CD8-positive, alpha-beta memory T cell (primary cell): Measurements from ENCODE around the gene GARIN5A. TPM values are rescaled to one million over a fixed set of nuclear protein-coding genes. Genes with fewer than 3 reads are reported as not detected.

ENCODE experiments used
- CTCF ChIA-PET: fragments of 350-600 bp; sonication (Branson Sonifier 250); formaldehyde crosslinking; loops from one replicate; lab custom pipeline; 2021; ENCODE audit warnings: antibody characterized with exemption; lab: Charles Lee
- POLR2A ChIA-PET: fragments of 350-600 bp; sonication (Branson Sonifier 250); formaldehyde crosslinking; loops from one replicate; lab custom pipeline; 2021; ENCODE audit warnings: antibody characterized with exemption; lab: Charles Lee
- DNase-seq, 5 donors: peaks; one replicate each; pipeline versions ENCODE4 v3.0.0 to v3.0.0-alpha.2; 2020 to 2022; ENCODE audit warnings: mixed read lengths in 1 of 5
- H3K27ac ChIP-seq: one replicate; pipeline ENCODE4 v1.7.0; 2013; ENCODE audit warnings: low read depth, mild to moderate bottlenecking, low read length, moderate library complexity
- H3K27me3 ChIP-seq: 2 replicates; pipeline ENCODE4 v1.7.0; 2013; ENCODE audit warnings: low read length, mild to moderate bottlenecking; ENCODE audit not compliant: insufficient read depth, poor library complexity, severe bottlenecking
- H3K36me3 ChIP-seq: 2 replicates; pipeline ENCODE4 v1.7.0; 2013; ENCODE audit warnings: mild to moderate bottlenecking, low read length, moderate library complexity; ENCODE audit not compliant: insufficient read depth
- H3K4me1 ChIP-seq: 2 replicates; pipeline ENCODE4 v1.7.0; 2013; ENCODE audit warnings: mild to moderate bottlenecking, low read length, moderate library complexity; ENCODE audit not compliant: insufficient read depth
- H3K4me3 ChIP-seq: 2 replicates; pipeline ENCODE4 v1.7.0; 2013; ENCODE audit warnings: mild to moderate bottlenecking, low read length
- H3K9me3 ChIP-seq: 2 replicates; pipeline ENCODE4 v1.7.0; 2013; ENCODE audit warnings: mild to moderate bottlenecking, low read length
- H3K27ac Mint-ChIP-seq, 8 donors: one replicate each; pipeline ENCODE4 v1.8.0; 2020 to 2021; ENCODE audit warnings: mixed read lengths in 8 of 8, mild to moderate bottlenecking in 6 of 8, inconsistent platforms in 3 of 8, moderate library complexity in 3 of 8
- H3K27me3 Mint-ChIP-seq, 2 donors: one replicate each; pipeline ENCODE4 v1.8.0; 2020 to 2021; ENCODE audit warnings: mixed read lengths in 2 of 2, mild to moderate bottlenecking in 1 of 2, moderate library complexity in 1 of 2
- H3K36me3 Mint-ChIP-seq, 3 donors: one replicate each; pipeline ENCODE4 v1.8.0; 2020 to 2021; ENCODE audit warnings: mixed read lengths in 3 of 3, inconsistent platforms in 1 of 3, mild to moderate bottlenecking in 1 of 3
- H3K4me1 Mint-ChIP-seq, 3 donors: one replicate each; pipeline ENCODE4 v1.8.0; 2020 to 2021; ENCODE audit warnings: mixed read lengths in 3 of 3, inconsistent platforms in 1 of 3, mild to moderate bottlenecking in 1 of 3
- H3K4me3 Mint-ChIP-seq, 7 donors: one replicate each; pipeline ENCODE4 v1.8.0; 2020 to 2021; ENCODE audit warnings: mixed read lengths in 7 of 7, mild to moderate bottlenecking in 6 of 7, moderate library complexity in 4 of 7, inconsistent platforms in 2 of 7
- H3K9me3 Mint-ChIP-seq, 5 donors: one replicate each; pipeline ENCODE4 v1.8.0; 2020 to 2022; ENCODE audit warnings: mixed read lengths in 5 of 5, mild to moderate bottlenecking in 3 of 5, moderate library complexity in 2 of 5, inconsistent platforms in 1 of 5
- polyA plus RNA-seq: library from polyadenylated mRNA; unstranded; fragments of 300-500 nt; fragmentation: Illumina TruSeq; gene quantifications from one replicate; pipeline ENCODE4 v1.2.3, GENCODE V29; 2021
- total RNA-seq, 2 experiments: library from RNA; stranded (reverse); gene quantifications; one replicate each; pipeline ENCODE4 v1.2.3, GENCODE V29; 2021

Gene GARIN5A
- total and polyA plus RNA-seq, 3 experiments from 2014 or later, result 0.33 to 0.97 (median 0.57) TPM

- H3K36me3 Mint-ChIP-seq, result peaks cover 0 to 12% (median 1%) of the 10 kb centered on the region in 3 donors
- Histone ChIP-seq H3K36me3 (peaks cover 4% of the 10 kb centered on the region), H3K4me1 (peaks cover 12% of the 10 kb centered on the region), H3K9me3 (no peaks in the 10 kb centered on the region), H3K4me3 (no peak overlapping the region), H3K27ac (no peak overlapping the region), H3K27me3 (no peaks in the 10 kb centered on the region)
- peaks cover 20 to 28% (median 20%) of the 10 kb centered on the region in 3 donors for H3K4me1 Mint-ChIP-seq
- no peaks in the 10 kb centered on the region for H3K27me3 Mint-ChIP-seq
- H3K9me3 Mint-ChIP-seq, result no peaks in the 10 kb centered on the region
- no peak for DNase-seq
- H3K27ac Mint-ChIP-seq, result no peak overlapping the region
- CTCF ChIA-PET, result no interaction called here
- H3K4me3 Mint-ChIP-seq, result no peak overlapping the region
- POLR2A ChIA-PET, result no interaction called here
Measured at GRCh38 chr19:50489461-50490011, 12.9 kb upstream of the GARIN5A start.

DNA sequence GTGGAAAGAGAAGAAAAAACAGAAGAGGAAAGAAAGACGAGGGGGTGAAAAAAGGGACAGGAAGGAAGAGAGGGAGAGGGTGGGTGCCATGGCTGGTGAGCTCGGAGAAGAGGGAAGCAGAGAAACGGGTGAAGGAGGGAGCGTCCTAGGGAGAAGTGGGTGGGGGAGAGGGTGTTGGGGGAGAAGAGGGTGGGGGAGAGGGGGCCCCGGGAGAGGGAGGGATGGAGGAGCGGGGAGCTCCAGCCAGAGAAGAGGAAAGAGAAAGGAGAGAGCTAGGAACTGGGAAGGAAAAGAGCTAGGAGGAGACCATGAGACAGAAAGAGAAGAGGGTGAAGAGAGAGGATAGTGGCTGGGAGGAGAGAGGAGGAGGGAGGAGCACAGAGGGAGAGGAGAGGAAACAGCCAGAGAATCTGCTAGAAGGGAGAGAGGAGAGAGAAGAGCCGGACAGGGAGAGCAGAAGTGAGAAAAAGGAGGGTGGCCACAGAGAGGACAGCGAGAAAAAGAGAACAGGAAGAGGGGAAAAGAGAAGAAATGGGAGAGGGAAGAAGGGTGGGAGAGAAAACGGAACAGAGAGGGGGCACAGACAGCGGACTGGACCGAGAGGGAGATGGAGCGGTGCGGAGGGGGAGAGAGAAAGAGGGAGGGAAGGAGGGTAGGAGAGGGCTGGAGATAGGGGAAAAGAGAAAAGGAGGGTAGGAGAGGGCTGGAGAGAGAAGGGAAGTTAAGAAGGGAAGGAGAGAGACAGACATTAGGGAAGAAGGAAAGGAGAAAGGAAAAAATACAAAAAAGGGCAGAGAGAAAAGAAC lies 11.9 kb upstream of the GARIN5A start:
- CTCF ChIA-PET, result no interaction called here
- H3K27me3 Mint-ChIP-seq, result no peaks in the 10 kb centered on the region

DNA sequence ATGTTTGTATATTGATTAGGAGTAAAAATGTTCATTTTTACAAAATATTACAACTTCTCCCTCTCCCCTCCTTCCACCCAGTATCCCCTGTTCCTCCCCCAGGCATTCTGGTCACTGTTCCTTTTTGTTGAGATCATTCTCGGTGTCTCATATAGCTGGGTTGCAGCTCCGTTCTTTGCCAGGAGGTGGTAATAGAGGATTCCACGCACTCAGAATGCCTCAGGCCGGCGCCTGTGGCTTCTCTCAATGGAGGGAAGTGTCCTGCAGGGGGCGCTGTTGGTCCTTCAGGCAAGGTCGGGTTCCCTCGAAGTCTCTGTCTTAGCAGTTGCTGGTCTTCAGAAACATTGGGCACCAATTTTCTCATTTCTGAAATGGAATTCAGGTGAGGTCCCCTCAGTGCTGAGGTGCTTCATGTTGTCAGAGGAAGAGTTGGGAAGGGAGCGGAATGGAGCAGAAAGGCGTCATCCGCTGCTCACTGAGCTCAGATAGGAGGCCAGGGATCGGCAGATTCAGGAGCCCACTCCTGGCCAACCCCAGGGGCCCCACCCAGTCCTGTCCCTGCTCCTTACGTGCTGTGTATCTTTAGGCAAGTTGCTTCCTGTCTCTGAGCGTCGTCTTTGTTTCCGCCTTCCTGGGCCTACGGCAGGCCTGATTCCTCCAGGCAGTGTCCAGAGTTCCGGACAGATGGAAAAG lies 10.3 kb upstream of the GARIN5A start:
- Histone ChIP-seq H3K36me3 (peaks cover 5% of the 10 kb centered on the region), H3K27ac (no peak overlapping the region), H3K27me3 (no peaks in the 10 kb centered on the region), H3K9me3 (no peaks in the 10 kb centered on the region), H3K4me3 (no peak overlapping the region), H3K4me1 (peaks cover 6% of the 10 kb centered on the region)
- ChIA-PET POLR2A (no interaction called here), CTCF (no interaction called here)
- Mint-ChIP-seq H3K9me3 (no peaks in the 10 kb centered on the region), H3K4me3 (no peak overlapping the region), H3K36me3 (peaks cover 4 to 33% (median 5%) of the 10 kb centered on the region in 3 donors), H3K27ac (peak overlapping the region in 1 of 8 donors; percentile 60), H3K27me3 (no peaks in the 10 kb centered on the region), H3K4me1 (peaks cover 15 to 23% (median 16%) of the 10 kb centered on the region in 3 donors)
- DNase-seq, result peak in 4 of 5 donors; percentile 27 to 38 (median 34)

More for the DNA sequence above, 11.9 kb upstream of the GARIN5A start:
- Mint-ChIP-seq H3K4me1 (peaks cover 20 to 28% (median 20%) of the 10 kb centered on the region in 3 donors), H3K4me3 (no peak overlapping the region), H3K27ac (no peak overlapping the region), H3K9me3 (no peaks in the 10 kb centered on the region), H3K36me3 (peaks cover 0 to 18% (median 1%) of the 10 kb centered on the region in 3 donors)
- POLR2A ChIA-PET, result no interaction called here
- Histone ChIP-seq H3K27me3 (no peaks in the 10 kb centered on the region), H3K4me3 (no peak overlapping the region), H3K36me3 (peaks cover 5% of the 10 kb centered on the region), H3K4me1 (peaks cover 12% of the 10 kb centered on the region), H3K27ac (no peak overlapping the region), H3K9me3 (no peaks in the 10 kb centered on the region)
- no peak for DNase-seq

GRCh38 chr19:50485284-50485955 lies 8.8 kb upstream of the GARIN5A start:
- peak overlapping the region in 1 of 8 donors; percentile 89 for H3K27ac Mint-ChIP-seq
- POLR2A ChIA-PET, result no interaction called here

DNA sequence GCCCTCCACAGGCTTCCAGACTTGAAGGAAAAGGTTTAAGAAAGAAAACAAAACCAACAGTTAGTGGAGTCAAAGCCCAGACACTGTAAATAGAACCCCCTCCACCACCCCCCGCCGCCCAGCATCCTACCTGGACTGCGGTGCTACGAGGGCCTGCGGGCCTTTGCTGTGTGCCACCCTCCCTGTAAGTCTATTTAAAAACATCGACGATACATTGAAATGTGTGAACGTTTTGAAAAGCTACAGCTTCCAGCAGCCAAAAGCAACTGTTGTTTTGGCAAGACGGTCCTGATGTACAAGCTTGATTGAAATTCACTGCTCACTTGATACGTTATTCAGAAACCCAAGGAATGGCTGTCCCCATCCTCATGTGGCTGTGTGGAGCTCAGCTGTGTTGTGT lies 6.3 kb upstream of the GARIN5A start:
- peak overlapping the region in 1 of 7 donors; percentile 38 for H3K4me3 Mint-ChIP-seq
- peaks cover 15% of the 10 kb centered on the region for H3K4me1 ChIP-seq
- no peak overlapping the region for H3K4me3 ChIP-seq
- H3K4me1 Mint-ChIP-seq, result peaks cover 10 to 13% (median 11%) of the 10 kb centered on the region in 3 donors
- H3K36me3 ChIP-seq, result peaks cover 16% of the 10 kb centered on the region
- no peaks in the 10 kb centered on the region for H3K9me3 ChIP-seq
- no peaks in the 10 kb centered on the region for H3K9me3 Mint-ChIP-seq
- no peaks in the 10 kb centered on the region for H3K27me3 Mint-ChIP-seq
- POLR2A ChIA-PET, result no interaction called here
- peak overlapping the region in 1 of 8 donors; percentile 81 for H3K27ac Mint-ChIP-seq
- CTCF ChIA-PET, result interaction anchor here (0.5 kb wide), 1 partner anchor 435 kb away, joined by 3 read pairs; no protein-coding TSS in a partner anchor
- H3K27ac ChIP-seq, result no peak overlapping the region
- H3K36me3 Mint-ChIP-seq, result peaks cover 3 to 62% (median 5%) of the 10 kb centered on the region in 3 donors
- DNase-seq, result no peak
- H3K27me3 ChIP-seq, result no peaks in the 10 kb centered on the region

More at GRCh38 chr19:50485284-50485955, 8.8 kb upstream of the GARIN5A start:
- Mint-ChIP-seq H3K4me1 (peaks cover 1 to 9% (median 6%) of the 10 kb centered on the region in 3 donors), H3K27me3 (no peaks in the 10 kb centered on the region), H3K36me3 (peaks cover 3 to 44% (median 5%) of the 10 kb centered on the region in 3 donors), H3K4me3 (no peak overlapping the region), H3K9me3 (no peaks in the 10 kb centered on the region)
- Histone ChIP-seq H3K4me3 (no peak overlapping the region), H3K36me3 (peaks cover 9% of the 10 kb centered on the region), H3K27me3 (no peaks in the 10 kb centered on the region), H3K9me3 (no peaks in the 10 kb centered on the region), H3K4me1 (no peaks in the 10 kb centered on the region), H3K27ac (no peak overlapping the region)
- CTCF ChIA-PET, result no interaction called here
- no peak for DNase-seq

DNA sequence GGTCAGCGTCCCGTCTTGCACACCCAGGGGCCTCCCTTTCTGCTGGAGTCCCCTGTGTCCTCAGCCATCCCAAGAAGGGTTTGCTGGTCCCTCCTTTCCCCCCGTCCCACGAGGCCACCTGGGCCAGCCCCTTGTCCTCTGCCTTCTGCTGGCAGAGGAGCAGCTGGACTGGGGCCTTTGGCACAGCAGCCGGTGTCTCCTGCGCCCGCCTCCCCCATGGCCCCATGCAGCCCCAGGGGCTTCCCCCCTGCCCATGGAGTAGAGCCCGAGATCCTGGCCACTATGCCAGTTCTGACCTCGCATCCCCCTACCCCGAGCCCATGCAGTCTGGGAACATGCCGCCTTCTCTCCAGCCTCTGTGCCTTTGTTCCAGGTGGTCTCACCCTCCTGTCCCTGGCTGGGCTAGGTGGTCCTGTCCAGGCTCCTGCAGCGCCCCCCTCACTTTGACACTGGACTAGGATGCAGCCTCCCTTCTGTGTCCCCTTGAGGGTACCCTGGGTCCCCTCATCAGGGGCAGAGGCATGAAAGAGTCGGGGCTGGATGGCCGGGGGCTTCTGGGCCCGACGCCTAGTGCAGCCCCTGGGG lies 5.7 kb upstream of the GARIN5A start:
- ChIA-PET CTCF (no interaction called here), POLR2A (no interaction called here)
- Mint-ChIP-seq H3K27ac (peak overlapping the region in 1 of 8 donors; percentile 81), H3K9me3 (no peaks in the 10 kb centered on the region), H3K4me1 (peaks cover 15 to 18% (median 17%) of the 10 kb centered on the region in 3 donors), H3K4me3 (no peak overlapping the region), H3K36me3 (peaks cover 3 to 67% (median 5%) of the 10 kb centered on the region in 3 donors), H3K27me3 (peaks cover 0 to 2% of the 10 kb centered on the region in 2 donors)
- peaks cover 21% of the 10 kb centered on the region for H3K4me1 ChIP-seq
- no peaks in the 10 kb centered on the region for H3K27me3 ChIP-seq
- H3K4me3 ChIP-seq, result no peak overlapping the region
- no peak for DNase-seq
- H3K36me3 ChIP-seq, result peaks cover 16% of the 10 kb centered on the region
- no peaks in the 10 kb centered on the region for H3K9me3 ChIP-seq
- no peak overlapping the region for H3K27ac ChIP-seq

DNA sequence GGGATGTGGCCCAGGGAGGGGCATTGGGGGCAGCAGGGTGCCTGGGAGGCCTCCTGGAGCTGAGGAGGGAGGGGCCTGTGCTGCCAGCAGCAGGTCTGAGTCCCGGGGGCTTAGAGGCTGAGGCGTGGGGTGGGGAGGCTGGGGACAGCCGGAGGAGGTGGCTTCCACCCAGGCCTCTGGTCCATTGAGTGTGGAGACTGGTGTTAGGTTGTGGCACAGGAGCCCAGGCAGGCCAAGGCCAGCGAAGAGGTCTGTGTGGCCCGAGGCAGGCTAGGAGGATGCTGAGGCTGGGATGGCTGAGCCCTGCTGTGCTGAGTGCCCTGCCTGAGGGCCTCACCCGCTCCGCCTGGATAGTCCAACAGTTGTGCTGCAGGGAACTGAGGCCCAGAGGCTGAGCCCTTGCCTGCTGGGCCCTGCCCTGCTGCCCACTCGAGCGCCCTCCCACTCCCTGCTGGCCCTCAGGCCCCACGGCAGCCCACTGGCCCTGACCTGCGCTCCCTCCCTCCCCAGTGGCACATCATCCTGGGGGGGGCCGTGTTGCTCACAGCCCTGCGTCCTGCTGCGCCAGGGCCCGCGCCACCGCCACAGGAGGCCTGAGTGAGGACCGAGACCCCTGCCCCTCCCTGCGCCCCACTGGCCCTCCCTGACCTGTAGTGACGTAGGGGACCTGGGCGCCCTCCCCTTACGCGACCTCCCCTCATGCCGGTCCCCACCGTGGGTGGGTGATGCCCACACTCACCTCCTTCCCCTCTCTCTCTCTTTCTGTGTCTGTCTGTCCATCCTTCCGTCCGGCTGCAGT lies 4.9 kb upstream of the GARIN5A start:
- Histone ChIP-seq H3K9me3 (no peaks in the 10 kb centered on the region), H3K27me3 (no peaks in the 10 kb centered on the region), H3K4me3 (no peak overlapping the region), H3K4me1 (peaks cover 26% of the 10 kb centered on the region), H3K36me3 (peaks cover 16% of the 10 kb centered on the region), H3K27ac (no peak overlapping the region)
- Mint-ChIP-seq H3K27ac (no peak overlapping the region), H3K9me3 (no peaks in the 10 kb centered on the region), H3K27me3 (peaks cover 0 to 2% of the 10 kb centered on the region in 2 donors), H3K4me3 (peak overlapping the region in 1 of 7 donors; percentile 54), H3K4me1 (peaks cover 19 to 26% (median 22%) of the 10 kb centered on the region in 3 donors), H3K36me3 (peaks cover 3 to 71% (median 5%) of the 10 kb centered on the region in 3 donors)
- ChIA-PET CTCF (no interaction called here), POLR2A (no interaction called here)
- no peak for DNase-seq
